GDM1 (cell line): ENCODE measurements around the gene HEPACAM.

Experiments
- DNase-seq: peaks from one replicate; lab custom pipeline; 2025; lab: John Stamatoyannopoulos, UW

HEPACAM gene

GRCh38 chr11:124898711-124899110, 37.1 kb downstream of the HEPACAM start:
- no peak for DNase-seq

GRCh38 chr11:124898263-124898680, 37.6 kb downstream of the HEPACAM start:
- DNase-seq = peak; percentile 27

- peak; percentile 78 for DNase-seq
These were observed 38.1 kb downstream of the HEPACAM start, which contains the start of gene ROBO4 for GRCh38 chr11:124897674-124898262. Gene ROBO4, minus strand, starts transcription at chr11:124897865. Its CDS starts 70 bp downstream, at chr11:124897795.

GRCh38 chr11:124896821-124897391, 38.9 kb downstream of the HEPACAM start:
- no peak for DNase-seq

- DNase-seq = no peak
These were observed 39.6 kb downstream of the HEPACAM start for GRCh38 chr11:124896071-124896750.

GRCh38 chr11:124895471-124895971, 40.3 kb downstream of the HEPACAM start:
- DNase-seq = no peak

- no peak for DNase-seq
These were observed 41.0 kb downstream of the HEPACAM start for GRCh38 chr11:124894606-124895430.

GRCh38 chr11:124893781-124894401, 42.0 kb downstream of the HEPACAM start:
- DNase-seq = no peak

- DNase-seq = peak; percentile 13
These were observed 42.9 kb downstream of the HEPACAM start for GRCh38 chr11:124892750-124893454.

GRCh38 chr11:124892146-124892545, 43.7 kb downstream of the HEPACAM start:
- DNase-seq = no peak

- DNase-seq = no peak
These were observed 44.4 kb downstream of the HEPACAM start for GRCh38 chr11:124891373-124891861.

- DNase-seq = no peak
These were observed 45.0 kb downstream of the HEPACAM start for GRCh38 chr11:124890683-124891372.

GRCh38 chr11:124890151-124890550, 45.7 kb downstream of the HEPACAM start:
- DNase-seq = no peak

GRCh38 chr11:124889191-124890091, 46.4 kb downstream of the HEPACAM start:
- no peak for DNase-seq

- no peak for DNase-seq
These were observed 48.2 kb downstream of the HEPACAM start for GRCh38 chr11:124887667-124888013.

- DNase-seq = no peak
These were observed 48.7 kb downstream of the HEPACAM start for GRCh38 chr11:124886978-124887666.

GRCh38 chr11:124886476-124886875, 49.4 kb downstream of the HEPACAM start:
- no peak for DNase-seq

GRCh38 chr11:124884869-124885479, 50.9 kb downstream of the HEPACAM start:
- DNase-seq = no peak
